Nucleus accumbens (tissue), 56 donors: Measurements from ENCODE around the gene ZFP3.
"Not testable (repeated sequence)": the region's sequence is repeated elsewhere in the genome, so short reads cannot be mapped to it uniquely, and the experiment has no call there.

Source experiments
- DNase-seq, 56 donors: peaks; one replicate each; lab custom pipeline; 2025; lab: John Stamatoyannopoulos, UW

Gene ZFP3

GRCh38 chr17:5123343-5124124 is 45.3 kb downstream of the ZFP3 start:
- DNase-seq, result peak in 1 of 56 donors; percentile 49

GRCh38 chr17:5124125-5124760 is 46.0 kb downstream of the ZFP3 start:
- not testable (repeated sequence) for DNase-seq

- not testable (repeated sequence) for DNase-seq
Measured at GRCh38 chr17:5124896-5125295, 46.6 kb downstream of the ZFP3 start.

GRCh38 chr17:5126719-5127488 is 48.6 kb downstream of the ZFP3 start:
- no peak for DNase-seq

GRCh38 chr17:5127910-5128309 is 49.6 kb downstream of the ZFP3 start:
- no peak for DNase-seq

GRCh38 chr17:5128387-5128786 is 50.1 kb downstream of the ZFP3 start:
- not testable (repeated sequence) for DNase-seq

- DNase-seq, result no peak
Measured at GRCh38 chr17:5128905-5129535, 50.8 kb downstream of the ZFP3 start.

- DNase-seq, result not testable (repeated sequence)
Measured at GRCh38 chr17:5129770-5130169, 51.5 kb downstream of the ZFP3 start.

- not testable (repeated sequence) for DNase-seq
Measured at GRCh38 chr17:5130261-5130660, 52.0 kb downstream of the ZFP3 start.

- DNase-seq, result not testable (repeated sequence)
Measured at GRCh38 chr17:5130687-5131086, 52.4 kb downstream of the ZFP3 start.

- DNase-seq, result no peak
Measured at GRCh38 chr17:5131146-5131715, 53.0 kb downstream of the ZFP3 start.

- not testable (repeated sequence) for DNase-seq
Measured at GRCh38 chr17:5131799-5132502, 53.7 kb downstream of the ZFP3 start.

GRCh38 chr17:5132503-5133225 is 54.4 kb downstream of the ZFP3 start:
- not testable (repeated sequence) for DNase-seq

- no peak for DNase-seq
Measured at GRCh38 chr17:5133311-5133710, 55.0 kb downstream of the ZFP3 start.

- not testable (repeated sequence) for DNase-seq
Measured at GRCh38 chr17:5133961-5134360, 55.7 kb downstream of the ZFP3 start.

- not testable (repeated sequence) for DNase-seq
Measured at GRCh38 chr17:5134571-5134970, 56.3 kb downstream of the ZFP3 start.

GRCh38 chr17:5135131-5135712 is 57.0 kb downstream of the ZFP3 start:
- peak in 11 of 56 donors; percentile 1 to 50 (median 18) for DNase-seq

GRCh38 chr17:5135726-5136579 is 57.7 kb downstream of the ZFP3 start:
- DNase-seq, result no peak
